GM12892 (cell line): ENCODE data around the gene APOH.

ENCODE experiments used
- POLR2A ChIP-seq: IDR thresholded peaks from 2 replicates; pipeline ENCODE4 v1.6.1; 2011; ENCODE audit warnings: low read depth, low read length, control low read depth
- POLR2AphosphoS5 ChIP-seq: IDR thresholded peaks from 2 replicates; pipeline ENCODE4 v1.6.1; 2011; ENCODE audit warnings: low read depth, low read length, control low read depth
- TAF1 ChIP-seq: IDR thresholded peaks from 2 replicates; pipeline ENCODE4 v1.6.1; 2011; ENCODE audit warnings: low read depth, mild to moderate bottlenecking, control low read depth, low read length, borderline replicate concordance

DNA sequence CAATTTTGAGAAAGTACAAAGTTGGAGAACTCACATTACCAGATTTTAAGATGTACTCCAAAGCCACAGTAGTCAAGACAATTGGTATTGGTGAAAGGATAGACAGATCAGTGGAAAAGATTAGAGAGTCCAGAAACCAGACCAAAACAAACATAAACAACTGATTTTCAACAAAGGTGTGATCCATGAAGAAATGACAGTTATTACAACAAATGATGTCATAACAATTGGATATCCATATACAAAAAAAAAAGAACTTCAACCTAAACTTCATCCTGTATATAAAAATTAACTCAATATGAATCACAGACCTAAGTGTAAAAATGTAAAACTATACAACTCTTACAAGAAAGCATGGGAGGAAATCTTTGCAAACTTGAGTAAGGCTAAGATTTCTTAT, 45.7 kb downstream of the APOH start:
- TF ChIP-seq POLR2A (no peak), TAF1 (no peak), POLR2AphosphoS5 (no peak)
